ENCODE results near the gene ETV4. TPM values are rescaled to one million over a fixed set of nuclear protein-coding genes. Genes with fewer than 3 reads are reported as not detected.

ETV4 gene
- total and polyA plus RNA-seq, 2 of the 13 experiments (the other 11 are each of a cell fraction or from before 2014, with no cell fraction given): 128 to 330 TPM

GRCh38 chr17:43528319-43528987 is 17.7 kb downstream of the ETV4 start (continued):
- TF ChIP-seq CENPT (CRISPR knock-in tag; IDR thresholded peaks at IDR 0.05; ENCODE audit: low read depth): no peak
- TF ChIP-seq ZNF263 (CRISPR knock-in tag; IDR thresholded peaks at IDR 0.05): peak; percentile 41; the same call in 1 of the 2 replicates
- TF ChIP-seq ZNF652 (CRISPR knock-in tag; IDR thresholded peaks at IDR 0.05; ENCODE audit: borderline replicate concordance, low read depth): 0 out of 2 replicates have a peak, but pooled peaks have one; percentile 29
- no peak for TF ChIP-seq REL (CRISPR knock-in tag; conservative IDR thresholded peaks at IDR 0.05)
- peak; percentile 43 for TF ChIP-seq DBP (CRISPR knock-in tag; IDR thresholded peaks at IDR 0.05; ENCODE audit: not compliant biosample characterization)
- no peak for TF ChIP-seq ZNF747 (CRISPR knock-in tag; IDR thresholded peaks at IDR 0.05; ENCODE audit: borderline replicate concordance)
- TF ChIP-seq SPEN (CRISPR knock-in tag; IDR thresholded peaks at IDR 0.05; ENCODE audit: low read depth): no peak
- TF ChIP-seq, protein P1, sequence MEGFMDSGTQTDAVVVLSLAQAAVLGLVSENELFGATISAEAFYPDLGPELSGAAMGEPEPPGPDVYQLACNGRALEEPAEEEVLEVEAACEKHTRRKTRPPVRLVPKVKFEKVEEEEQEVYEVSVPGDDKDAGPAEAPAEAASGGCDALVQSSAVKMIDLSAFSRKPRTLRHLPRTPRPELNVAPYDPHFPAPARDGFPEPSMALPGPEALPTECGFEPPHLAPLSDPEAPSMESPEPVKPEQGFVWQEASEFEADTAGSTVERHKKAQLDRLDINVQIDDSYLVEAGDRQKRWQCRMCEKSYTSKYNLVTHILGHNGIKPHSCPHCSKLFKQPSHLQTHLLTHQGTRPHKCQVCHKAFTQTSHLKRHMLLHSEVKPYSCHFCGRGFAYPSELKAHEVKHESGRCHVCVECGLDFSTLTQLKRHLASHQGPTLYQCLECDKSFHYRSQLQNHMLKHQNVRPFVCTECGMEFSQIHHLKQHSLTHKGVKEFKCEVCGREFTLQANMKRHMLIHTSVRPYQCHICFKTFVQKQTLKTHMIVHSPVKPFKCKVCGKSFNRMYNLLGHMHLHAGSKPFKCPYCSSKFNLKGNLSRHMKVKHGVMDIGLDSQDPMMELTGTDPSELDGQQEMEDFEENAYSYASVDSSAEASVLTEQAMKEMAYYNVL (CRISPR knock-in tag; IDR thresholded peaks at IDR 0.05; ENCODE audit: borderline replicate concordance): peak; percentile 73; the same call in 1 of the 2 replicates
- no peak for TF ChIP-seq ONECUT2 (CRISPR knock-in tag; IDR thresholded peaks at IDR 0.05)
- TF ChIP-seq ZSCAN5A (CRISPR knock-in tag; IDR thresholded peaks at IDR 0.05; ENCODE audit: borderline replicate concordance): no peak
- no peak for TF ChIP-seq E2F1 (CRISPR knock-in tag; IDR thresholded peaks at IDR 0.05)
- TF ChIP-seq U2AF2 (IDR thresholded peaks at IDR 0.05; ENCODE audit: low read depth, low read length): no peak
- TF ChIP-seq TGIF2 (CRISPR knock-in tag; IDR thresholded peaks at IDR 0.05): no peak
- no peak for TF ChIP-seq SMARCE1 (IDR thresholded peaks at IDR 0.05; ENCODE audit: borderline replicate concordance)
- no peak for TF ChIP-seq ZBTB1 (CRISPR knock-in tag; IDR thresholded peaks at IDR 0.05; ENCODE audit: borderline replicate concordance)
- no peak for TF ChIP-seq ZNF761 (CRISPR knock-in tag; conservative IDR thresholded peaks at IDR 0.05)
- no peak for TF ChIP-seq ZNF280B (CRISPR knock-in tag; IDR thresholded peaks at IDR 0.05; ENCODE audit: borderline replicate concordance)
